SK-N-MC (cell line): ENCODE results near the gene TNRC6B.

ENCODE experiments used
- EZH2 ChIP-seq: fragments of 200-600 bp; sonication (generic); IDR thresholded peaks from one replicate; pipeline ENCODE4 v1.6.1; 2017; ENCODE audit warnings: antibody characterized with exemption
- FOXP2 ChIP-seq: optimal IDR thresholded peaks from 2 replicates; pipeline ENCODE3; 2011; ENCODE audit warnings: mild to moderate bottlenecking, moderate library complexity; ENCODE audit not compliant: insufficient read depth; ENCODE audit errors: extremely low read length, control extremely low read depth
- POLR2AphosphoS5 ChIP-seq: IDR thresholded peaks from 2 replicates; pipeline ENCODE4 v1.6.1; 2012; ENCODE audit warnings: mild to moderate bottlenecking, low read depth, low read length, borderline replicate concordance

DNA sequence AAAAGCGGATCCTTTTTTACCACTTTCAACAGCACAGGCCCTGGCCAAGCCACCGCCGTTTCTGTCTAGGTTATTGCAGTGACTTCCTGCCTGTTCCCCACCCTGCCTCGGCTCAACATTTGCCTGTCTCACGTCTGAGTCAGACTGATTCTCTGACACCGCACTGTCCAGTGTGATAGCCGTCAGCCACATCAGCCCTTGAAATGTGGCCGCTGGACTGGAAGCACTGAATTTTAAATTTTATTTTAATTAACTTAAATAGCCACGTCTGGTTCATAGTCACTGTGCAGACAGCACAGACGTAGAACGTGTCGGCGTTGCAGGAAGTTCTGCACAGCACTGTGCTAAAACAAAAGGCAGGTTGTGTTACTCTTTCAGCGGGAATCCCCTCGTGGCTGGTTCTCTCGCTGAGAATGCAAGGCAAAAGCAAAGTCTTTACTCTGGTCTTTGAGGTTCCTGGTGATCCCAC is 112.3 kb downstream of the TNRC6B start:
- TF ChIP-seq POLR2AphosphoS5 (no peak), EZH2 (no peak), FOXP2 (no peak)
